Measurements from ENCODE around the gene SERINC2. TPM values are rescaled to one million over a fixed set of nuclear protein-coding genes. Genes with fewer than 3 reads are reported as not detected.

Gene SERINC2
- total RNA-seq, 1 experiment from 2014 or later, result 26.0 TPM

Other genes starting within 250 kb of the SERINC2 start
- 34.0 to 36.8 TPM (median 35.3 TPM) in 3 replicates for gene NKAIN1, start 173.3 kb upstream of the SERINC2 start, total RNA-seq (2021)
- gene SNRNP40, start 116.4 kb upstream of the SERINC2 start, total RNA-seq (2021), result 102 to 103 TPM (median 103 TPM) in 3 replicates
- 40.6 to 42.0 TPM (median 40.7 TPM) in 3 replicates for gene ZCCHC17, start 116.2 kb upstream of the SERINC2 start, total RNA-seq (2021)
- 18.0 to 25.0 TPM (median 19.0 TPM) in 3 replicates for gene FABP3, start 40.1 kb upstream of the SERINC2 start, total RNA-seq (2021)
- gene TINAGL1, start 163.3 kb downstream of the SERINC2 start, total RNA-seq (2021), result 7.2 to 8.4 TPM (median 8.4 TPM) in 3 replicates
- gene HCRTR1, start 204.5 kb downstream of the SERINC2 start, total RNA-seq (2021), result 0.13 to 0.23 TPM (median 0.14 TPM) in 3 replicates
- gene PEF1, start 231.7 kb downstream of the SERINC2 start, total RNA-seq (2021), result 33.7 to 37.0 TPM (median 35.5 TPM) in 3 replicates